PFSK-1 (cell line): ENCODE results near the gene GJA4.

Experiments used
- FOXP2 ChIP-seq: optimal IDR thresholded peaks from 2 replicates; pipeline ENCODE3; 2011; ENCODE audit warnings: borderline replicate concordance, control low read depth, inconsistent platforms; ENCODE audit not compliant: insufficient read depth; ENCODE audit errors: extremely low read length, extremely low read depth
- POLR2AphosphoS5 ChIP-seq: IDR thresholded peaks from 2 replicates; pipeline ENCODE4 v1.6.1; 2012; ENCODE audit warnings: low read depth, mild to moderate bottlenecking, control low read depth, low read length, moderate library complexity
- TAF1 ChIP-seq: IDR thresholded peaks from 2 replicates; pipeline ENCODE4 v1.6.1; 2012; ENCODE audit warnings: low read length, control low read depth, borderline replicate concordance; ENCODE audit not compliant: insufficient read depth
- TF ChIP-seq, protein P1 (sequence below), 2 experiments: IDR thresholded peaks; 2 replicates each; pipeline versions ENCODE4 v1.6.1 to v1.8.0; 2011 to 2012; ENCODE audit warnings: low read depth in 2 of 2, low read length in 2 of 2, control low read depth in 1 of 2, inconsistent platforms in 1 of 2, mild to moderate bottlenecking in 1 of 2, moderate library complexity in 1 of 2; ENCODE audit not compliant: insufficient read depth in 1 of 2

DNA sequence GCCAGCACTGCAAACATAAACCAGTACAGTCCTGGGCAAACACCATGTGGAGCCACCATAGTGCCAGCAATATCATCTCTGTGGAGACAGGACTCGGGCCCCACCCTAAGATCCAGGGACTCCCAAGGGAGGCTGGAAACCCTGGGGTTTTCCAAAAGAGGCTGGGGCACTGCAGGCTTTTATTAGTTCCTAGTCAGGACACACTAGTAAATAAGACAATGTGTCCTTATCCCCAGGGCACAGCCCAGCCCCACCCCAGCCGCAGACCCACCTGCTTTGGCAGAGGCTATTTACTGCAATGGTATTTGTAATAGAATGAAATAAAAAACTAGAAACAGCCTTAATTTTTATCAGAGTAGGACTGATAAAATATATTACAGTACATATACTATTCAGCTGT, 12.3 kb upstream of the GJA4 start:
- no peak for TF ChIP-seq POLR2AphosphoS5
- no peak for TF ChIP-seq TAF1
- TF ChIP-seq, protein P1, sequence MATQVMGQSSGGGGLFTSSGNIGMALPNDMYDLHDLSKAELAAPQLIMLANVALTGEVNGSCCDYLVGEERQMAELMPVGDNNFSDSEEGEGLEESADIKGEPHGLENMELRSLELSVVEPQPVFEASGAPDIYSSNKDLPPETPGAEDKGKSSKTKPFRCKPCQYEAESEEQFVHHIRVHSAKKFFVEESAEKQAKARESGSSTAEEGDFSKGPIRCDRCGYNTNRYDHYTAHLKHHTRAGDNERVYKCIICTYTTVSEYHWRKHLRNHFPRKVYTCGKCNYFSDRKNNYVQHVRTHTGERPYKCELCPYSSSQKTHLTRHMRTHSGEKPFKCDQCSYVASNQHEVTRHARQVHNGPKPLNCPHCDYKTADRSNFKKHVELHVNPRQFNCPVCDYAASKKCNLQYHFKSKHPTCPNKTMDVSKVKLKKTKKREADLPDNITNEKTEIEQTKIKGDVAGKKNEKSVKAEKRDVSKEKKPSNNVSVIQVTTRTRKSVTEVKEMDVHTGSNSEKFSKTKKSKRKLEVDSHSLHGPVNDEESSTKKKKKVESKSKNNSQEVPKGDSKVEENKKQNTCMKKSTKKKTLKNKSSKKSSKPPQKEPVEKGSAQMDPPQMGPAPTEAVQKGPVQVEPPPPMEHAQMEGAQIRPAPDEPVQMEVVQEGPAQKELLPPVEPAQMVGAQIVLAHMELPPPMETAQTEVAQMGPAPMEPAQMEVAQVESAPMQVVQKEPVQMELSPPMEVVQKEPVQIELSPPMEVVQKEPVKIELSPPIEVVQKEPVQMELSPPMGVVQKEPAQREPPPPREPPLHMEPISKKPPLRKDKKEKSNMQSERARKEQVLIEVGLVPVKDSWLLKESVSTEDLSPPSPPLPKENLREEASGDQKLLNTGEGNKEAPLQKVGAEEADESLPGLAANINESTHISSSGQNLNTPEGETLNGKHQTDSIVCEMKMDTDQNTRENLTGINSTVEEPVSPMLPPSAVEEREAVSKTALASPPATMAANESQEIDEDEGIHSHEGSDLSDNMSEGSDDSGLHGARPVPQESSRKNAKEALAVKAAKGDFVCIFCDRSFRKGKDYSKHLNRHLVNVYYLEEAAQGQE (IDR thresholded peaks at IDR 0.05; ENCODE audit: insufficient read depth in 1 of 2, low read depth in 2 of 2, low read length in 2 of 2): no peak
- no peak for TF ChIP-seq FOXP2
